ENCODE results near the gene NFATC2. TPM values are rescaled to one million over a fixed set of nuclear protein-coding genes. Genes with fewer than 3 reads are reported as not detected.

Gene NFATC2
- total and polyA plus RNA-seq, 2 experiments from 2014 or later, result 0.52 to 0.59 TPM

- no peak overlapping the region; the same call in 2 of the 3 replicates for H3K4me3 Mint-ChIP-seq
- H3K9me3 Mint-ChIP-seq, result no peaks in the 10 kb centered on the region
- no peak overlapping the region for H3K27ac Mint-ChIP-seq
- peaks cover 2% of the 10 kb centered on the region for H3K27me3 Mint-ChIP-seq (ENCODE audit: insufficient read depth, low read depth, poor library complexity)
- H3K36me3 Mint-ChIP-seq (ENCODE audit: low read depth), result no peaks in the 10 kb centered on the region
- Histone ChIP-seq H3K27ac (ENCODE audit: low read depth) (no peak overlapping the region), H3F3A (replicated peaks; ENCODE audit: low read depth) (no peaks in the 10 kb centered on the region), H3K9me2 (ENCODE audit: insufficient read depth) (no peaks in the 10 kb centered on the region), H4K20me1 (replicated peaks; ENCODE audit: insufficient read depth) (no peaks in the 10 kb centered on the region), H2AFZ (no peak overlapping the region), H3K4me1 (ENCODE audit: insufficient read depth) (peaks cover 46% of the 10 kb centered on the region), H3K4me2 (0 out of 2 replicates have a peak overlapping the region, but pooled peaks have one; percentile 39), H3K79me2 (replicated peaks; ENCODE audit: insufficient read depth) (no peaks in the 10 kb centered on the region), H3K4me3 (no peak overlapping the region), H3K36me3 (ENCODE audit: insufficient read depth) (no peaks in the 10 kb centered on the region), H3K27me3 (ENCODE audit: insufficient read depth) (no peaks in the 10 kb centered on the region)
- DNase-seq (ENCODE audit: low spot score) (no peak), ATAC-seq (no peak)
- peaks cover 51% of the 10 kb centered on the region for H3K4me1 Mint-ChIP-seq
- no peak for TF ChIP-seq ZNF462 (CRISPR knock-in tag; IDR thresholded peaks at IDR 0.05)
- TF ChIP-seq STAT1 (IDR thresholded peaks at IDR 0.05; ENCODE audit: unreplicated experiment), result no peak
- TF ChIP-seq POLR2AphosphoS5 (IDR thresholded peaks at IDR 0.05; ENCODE audit: low read depth), result no peak
- TF ChIP-seq CREB1 (CRISPR knock-in tag; IDR thresholded peaks at IDR 0.05; ENCODE audit: low read depth), result no peak
- TF ChIP-seq JUNB (IDR thresholded peaks at IDR 0.05; ENCODE audit: unreplicated experiment), result no peak
- no peak for TF ChIP-seq ZNF331 (CRISPR knock-in tag; IDR thresholded peaks at IDR 0.05; ENCODE audit: low read depth)
- TF ChIP-seq ZNF114 (CRISPR knock-in tag; IDR thresholded peaks at IDR 0.05), result no peak
- TF ChIP-seq, protein P1, sequence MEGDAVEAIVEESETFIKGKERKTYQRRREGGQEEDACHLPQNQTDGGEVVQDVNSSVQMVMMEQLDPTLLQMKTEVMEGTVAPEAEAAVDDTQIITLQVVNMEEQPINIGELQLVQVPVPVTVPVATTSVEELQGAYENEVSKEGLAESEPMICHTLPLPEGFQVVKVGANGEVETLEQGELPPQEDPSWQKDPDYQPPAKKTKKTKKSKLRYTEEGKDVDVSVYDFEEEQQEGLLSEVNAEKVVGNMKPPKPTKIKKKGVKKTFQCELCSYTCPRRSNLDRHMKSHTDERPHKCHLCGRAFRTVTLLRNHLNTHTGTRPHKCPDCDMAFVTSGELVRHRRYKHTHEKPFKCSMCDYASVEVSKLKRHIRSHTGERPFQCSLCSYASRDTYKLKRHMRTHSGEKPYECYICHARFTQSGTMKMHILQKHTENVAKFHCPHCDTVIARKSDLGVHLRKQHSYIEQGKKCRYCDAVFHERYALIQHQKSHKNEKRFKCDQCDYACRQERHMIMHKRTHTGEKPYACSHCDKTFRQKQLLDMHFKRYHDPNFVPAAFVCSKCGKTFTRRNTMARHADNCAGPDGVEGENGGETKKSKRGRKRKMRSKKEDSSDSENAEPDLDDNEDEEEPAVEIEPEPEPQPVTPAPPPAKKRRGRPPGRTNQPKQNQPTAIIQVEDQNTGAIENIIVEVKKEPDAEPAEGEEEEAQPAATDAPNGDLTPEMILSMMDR (conservative IDR thresholded peaks at IDR 0.05; ENCODE audit: low read depth in 2 of 2), result no peak
- no peak for TF ChIP-seq NANOG (IDR thresholded peaks at IDR 0.05; ENCODE audit: borderline replicate concordance)
- TF ChIP-seq, protein P2, sequence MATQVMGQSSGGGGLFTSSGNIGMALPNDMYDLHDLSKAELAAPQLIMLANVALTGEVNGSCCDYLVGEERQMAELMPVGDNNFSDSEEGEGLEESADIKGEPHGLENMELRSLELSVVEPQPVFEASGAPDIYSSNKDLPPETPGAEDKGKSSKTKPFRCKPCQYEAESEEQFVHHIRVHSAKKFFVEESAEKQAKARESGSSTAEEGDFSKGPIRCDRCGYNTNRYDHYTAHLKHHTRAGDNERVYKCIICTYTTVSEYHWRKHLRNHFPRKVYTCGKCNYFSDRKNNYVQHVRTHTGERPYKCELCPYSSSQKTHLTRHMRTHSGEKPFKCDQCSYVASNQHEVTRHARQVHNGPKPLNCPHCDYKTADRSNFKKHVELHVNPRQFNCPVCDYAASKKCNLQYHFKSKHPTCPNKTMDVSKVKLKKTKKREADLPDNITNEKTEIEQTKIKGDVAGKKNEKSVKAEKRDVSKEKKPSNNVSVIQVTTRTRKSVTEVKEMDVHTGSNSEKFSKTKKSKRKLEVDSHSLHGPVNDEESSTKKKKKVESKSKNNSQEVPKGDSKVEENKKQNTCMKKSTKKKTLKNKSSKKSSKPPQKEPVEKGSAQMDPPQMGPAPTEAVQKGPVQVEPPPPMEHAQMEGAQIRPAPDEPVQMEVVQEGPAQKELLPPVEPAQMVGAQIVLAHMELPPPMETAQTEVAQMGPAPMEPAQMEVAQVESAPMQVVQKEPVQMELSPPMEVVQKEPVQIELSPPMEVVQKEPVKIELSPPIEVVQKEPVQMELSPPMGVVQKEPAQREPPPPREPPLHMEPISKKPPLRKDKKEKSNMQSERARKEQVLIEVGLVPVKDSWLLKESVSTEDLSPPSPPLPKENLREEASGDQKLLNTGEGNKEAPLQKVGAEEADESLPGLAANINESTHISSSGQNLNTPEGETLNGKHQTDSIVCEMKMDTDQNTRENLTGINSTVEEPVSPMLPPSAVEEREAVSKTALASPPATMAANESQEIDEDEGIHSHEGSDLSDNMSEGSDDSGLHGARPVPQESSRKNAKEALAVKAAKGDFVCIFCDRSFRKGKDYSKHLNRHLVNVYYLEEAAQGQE (IDR thresholded peaks at IDR 0.05; ENCODE audit: unreplicated experiment), result no peak
- TF ChIP-seq EZH2phosphoT487 (IDR thresholded peaks at IDR 0.05; ENCODE audit: unreplicated experiment), result no peak
- TF ChIP-seq EZH2 (IDR thresholded peaks at IDR 0.05; ENCODE audit: low read depth, unreplicated experiment), result no peak
- TF ChIP-seq, protein P3, sequence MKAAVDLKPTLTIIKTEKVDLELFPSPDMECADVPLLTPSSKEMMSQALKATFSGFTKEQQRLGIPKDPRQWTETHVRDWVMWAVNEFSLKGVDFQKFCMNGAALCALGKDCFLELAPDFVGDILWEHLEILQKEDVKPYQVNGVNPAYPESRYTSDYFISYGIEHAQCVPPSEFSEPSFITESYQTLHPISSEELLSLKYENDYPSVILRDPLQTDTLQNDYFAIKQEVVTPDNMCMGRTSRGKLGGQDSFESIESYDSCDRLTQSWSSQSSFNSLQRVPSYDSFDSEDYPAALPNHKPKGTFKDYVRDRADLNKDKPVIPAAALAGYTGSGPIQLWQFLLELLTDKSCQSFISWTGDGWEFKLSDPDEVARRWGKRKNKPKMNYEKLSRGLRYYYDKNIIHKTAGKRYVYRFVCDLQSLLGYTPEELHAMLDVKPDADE (IDR thresholded peaks at IDR 0.05), result no peak
Observed at GRCh38 chr20:51388756-51389542, 153.6 kb downstream of the NFATC2 start.
